K562 (cell line): ENCODE data around the gene PRKD2. TPM values are rescaled to one million over a fixed set of nuclear protein-coding genes. Genes with fewer than 3 reads are reported as not detected.

Experiments
- CHD7 ChIP-seq: fragments of 200-600 bp; sonication (generic); IDR thresholded peaks from one replicate; pipeline ENCODE4 v1.6.1; 2012; ENCODE audit warnings: mild to moderate bottlenecking, low read depth, low read length, inconsistent platforms
- COPS2 ChIP-seq: fragments of 450-650 bp; conservative IDR thresholded peaks from 2 replicates; pipeline ENCODE4 v1.6.1; 2016; ENCODE audit warnings: mild to moderate bottlenecking, moderate library complexity
- HDGF ChIP-seq: fragments of 450-650 bp; IDR thresholded peaks from 2 replicates; pipeline ENCODE4 v1.6.1; 2016
- JUN ChIP-seq, 2 experiments: sonication (generic) in 1 of 2; formaldehyde crosslinking in 1 of 2; IDR thresholded peaks; 2 replicates each; pipeline versions ENCODE4 v1.6.1 to v1.8.0; 2012 to 2022; ENCODE audit warnings: borderline replicate concordance in 2 of 2, mild to moderate bottlenecking in 2 of 2, improper control_type of control experiment in 1 of 2, low read depth in 1 of 2, low read length in 1 of 2, missing genetic modification reagents in 1 of 2
- JUNB ChIP-seq: fragments of 450-650 bp; formaldehyde crosslinking; conservative IDR thresholded peaks from 2 replicates; pipeline ENCODE4 v1.4.0; 2020; ENCODE audit warnings: mild to moderate bottlenecking
- LEF1 ChIP-seq: fragments of 450-650 bp; IDR thresholded peaks from 2 replicates; pipeline ENCODE4 v1.6.1; 2016; ENCODE audit warnings: mild to moderate bottlenecking
- MAFK ChIP-seq: IDR thresholded peaks from 2 replicates; pipeline ENCODE4 v1.6.1; 2011; ENCODE audit warnings: low read length, improper control_type of control experiment
- MAX ChIP-seq: sonication (generic); formaldehyde crosslinking; IDR thresholded peaks from 2 replicates; pipeline ENCODE4 v1.9.0; 2022; ENCODE audit warnings: mild to moderate bottlenecking, missing genetic modification reagents
- NR2C2 ChIP-seq, 2 experiments: fragments of 200-800 bp in 1 of 2; sonication (Bioruptor generic) in 1 of 2; sonication (generic) in 1 of 2; formaldehyde crosslinking in 1 of 2; IDR thresholded peaks; 2 replicates each; pipeline versions ENCODE4 v1.6.1 to v1.8.0; 2016 to 2022; ENCODE audit warnings: mild to moderate bottlenecking in 1 of 2, missing compliant biosample characterization in 1 of 2, missing genetic modification characterization in 1 of 2, missing genetic modification reagents in 1 of 2
- OTX1 ChIP-seq: fragments of 450-650 bp; formaldehyde crosslinking; IDR thresholded peaks from 2 replicates; pipeline ENCODE4 v1.4.0; 2022; ENCODE audit warnings: mild to moderate bottlenecking
- ZNF253 ChIP-seq: fragments of 250-450 bp; sonication (Bioruptor Pico); conservative IDR thresholded peaks from 2 replicates; pipeline ENCODE4 v1.6.1; 2021; ENCODE audit warnings: mild to moderate bottlenecking
- ZNF740 ChIP-seq, 3 experiments: fragments of 200-800 bp in 1 of 3; sonication (Bioruptor generic) in 1 of 3; sonication (generic) in 1 of 3; formaldehyde crosslinking in 1 of 3; IDR thresholded peaks; 2 replicates each; pipeline versions ENCODE4 v1.6.1 to v1.8.0; 2016 to 2022; ENCODE audit warnings: mild to moderate bottlenecking in 2 of 3, missing compliant biosample characterization in 2 of 3, missing genetic modification characterization in 2 of 3, missing genetic modification reagents in 1 of 3
- ZNF76 ChIP-seq: fragments of 250-450 bp; sonication (Bioruptor Pico); IDR thresholded peaks from 2 replicates; pipeline ENCODE4 v1.4.0; 2020; ENCODE audit warnings: mild to moderate bottlenecking, moderate library complexity, borderline replicate concordance
- polyA plus RNA-seq, 8 experiments: library from polyadenylated mRNA; depleted of rRNA in 4 of 8; stranded (reverse) in 5 of 8; unstranded in 3 of 8; fragments of >200 nt; fragmentation: Nextera tagmentation in 2 of 8; fragmentation: Illumina TruSeq in 1 of 8; extraction: Ambion mirVana in 2 of 8; extraction: Trizol in 1 of 8; gene quantifications; 2 replicates each; pipeline versions ENCODE4 v1.2.1 to v1.2.3, GENCODE V29; 2011 to 2014; ENCODE audit warnings: inconsistent platforms in 1 of 8, missing spikeins in 1 of 8
- total RNA-seq, 7 experiments: library from RNA; depleted of rRNA in 6 of 7; stranded (reverse); fragments of >200 nt in 6 of 7; fragmentation: Illumina TruSeq in 2 of 7; extraction: Trizol in 2 of 7; gene quantifications; 2 replicates each; pipeline versions ENCODE4 v1.2.1 to v1.2.3, GENCODE V29; 2011 to 2021; ENCODE audit warnings: low replicate concordance in 1 of 7

The PRKD2 gene
- total and polyA plus RNA-seq, 9 of the 15 experiments (the other 6 are each of a cell fraction or from before 2014, with no cell fraction given): 1.8 to 60.0 (median 15.0) TPM

GRCh38 chr19:46736531-46737297 is 19.8 kb upstream of the PRKD2 start (continued):
- TF ChIP-seq NR2C2 (CRISPR knock-in tag; IDR thresholded peaks at IDR 0.05) (no peak), NR2C2 (tag; IDR thresholded peaks at IDR 0.05) (0 out of 2 replicates have a peak, but pooled peaks have one; percentile 32), MAFK (no peak), ZNF76 (no peak), ZNF253 (no peak), CHD7 (no peak), HDGF (0 out of 2 replicates have a peak, but pooled peaks have one; percentile 85), JUNB (no peak), OTX1 (CRISPR knock-in tag) (0 out of 2 replicates have a peak, but pooled peaks have one; percentile 12), COPS2 (no peak), MAX (CRISPR knock-in tag) (peak; percentile 36; the same call in 1 of the 2 replicates), JUN (IDR thresholded peaks at IDR 0.05; ENCODE audit: borderline replicate concordance, low read depth, low read length) (0 out of 2 replicates have a peak, but pooled peaks have one; percentile 21), JUN (CRISPR knock-in tag; IDR thresholded peaks at IDR 0.05; ENCODE audit: borderline replicate concordance) (no peak), LEF1 (no peak), ZNF740 (CRISPR knock-in tag; IDR thresholded peaks at IDR 0.05) (no peak), ZNF740 (tag; IDR thresholded peaks at IDR 0.05) (no peak)
